ENCODE data around the gene SNAI3. TPM values are rescaled to one million over a fixed set of nuclear protein-coding genes. Genes with fewer than 3 reads are reported as not detected.

Gene SNAI3
- total and polyA plus RNA-seq, 9 of the 15 experiments (the other 6 are each of a cell fraction or from before 2014, with no cell fraction given), result 0.04 to 4.1 (median 0.80) TPM; not detected in 1

- TF ChIP-seq PRDM10 (IDR thresholded peaks at IDR 0.05; ENCODE audit: partially characterized antibody) (peak; percentile 45), ZNF239 (CRISPR knock-in tag; IDR thresholded peaks at IDR 0.05) (no peak), HDAC1 (IDR thresholded peaks at IDR 0.05) (peak; percentile 6 to 93; a peak in 3 of 4 replicates), ZNF699 (CRISPR knock-in tag; IDR thresholded peaks at IDR 0.05; ENCODE audit: insufficient replicate concordance) (no peak), SMAD1 (IDR thresholded peaks at IDR 0.05; ENCODE audit: low read depth, low read length, partially characterized antibody) (no peak), GABPB2 (CRISPR knock-in tag; conservative IDR thresholded peaks at IDR 0.05) (no peak), DNMT1 (IDR thresholded peaks at IDR 0.05) (no peak), RBM25 (IDR thresholded peaks at IDR 0.05; ENCODE audit: low read depth, low read length, severe bottlenecking) (no peak), ZNF146 (CRISPR knock-in tag; IDR thresholded peaks at IDR 0.05; ENCODE audit: unreplicated experiment) (no peak), ATF2 (CRISPR knock-in tag; IDR thresholded peaks at IDR 0.05) (no peak), ZNF134 (CRISPR knock-in tag; conservative IDR thresholded peaks at IDR 0.05) (no peak), ZSCAN32 (CRISPR knock-in tag; IDR thresholded peaks at IDR 0.05) (no peak), CC2D1A (IDR thresholded peaks at IDR 0.05) (peak; percentile 7; the same call in 1 of the 2 replicates), ZC3H11A (IDR thresholded peaks at IDR 0.05; ENCODE audit: low read depth, low read length) (no peak), ZEB2 (IDR thresholded peaks at IDR 0.05) (peak; percentile 100), RBBP5 (IDR thresholded peaks at IDR 0.05; ENCODE audit: borderline replicate concordance, insufficient read depth, low read length, poor library complexity, severe bottlenecking) (peak; percentile 60), PML (IDR thresholded peaks at IDR 0.05; ENCODE audit: low read length) (peak; percentile 86), IRF2 (CRISPR knock-in tag; IDR thresholded peaks at IDR 0.05) (no peak), JUNB (CRISPR knock-in tag; conservative IDR thresholded peaks at IDR 0.05) (no peak), NFE2L1 (tag; IDR thresholded peaks at IDR 0.05; ENCODE audit: borderline replicate concordance, low read depth) (no peak), ZBTB34 (CRISPR knock-in tag; IDR thresholded peaks at IDR 0.05) (no peak), TARDBP (IDR thresholded peaks at IDR 0.05) (no peak), NR4A1 (CRISPR knock-in tag; IDR thresholded peaks at IDR 0.05) (no peak), NR4A1 (tag; IDR thresholded peaks at IDR 0.05) (0 out of 2 replicates have a peak, but pooled peaks have one; percentile 31), ZNF133 (CRISPR knock-in tag; IDR thresholded peaks at IDR 0.05) (no peak)
These were observed 1.9 kb upstream of the SNAI3 start (continued) for GRCh38 chr16:88688013-88688778.

Measured in K562 (cell line).